HG02973 (cell line): ENCODE data around the gene TBC1D22A.

Source experiments
- ATAC-seq: cut with Tn5 transposase; IDR thresholded peaks from one replicate; pipeline ENCODE4 v1.9.1; 2021; ENCODE audit warnings: moderate library complexity; ENCODE audit not compliant: unreplicated experiment

TBC1D22A gene

DNA sequence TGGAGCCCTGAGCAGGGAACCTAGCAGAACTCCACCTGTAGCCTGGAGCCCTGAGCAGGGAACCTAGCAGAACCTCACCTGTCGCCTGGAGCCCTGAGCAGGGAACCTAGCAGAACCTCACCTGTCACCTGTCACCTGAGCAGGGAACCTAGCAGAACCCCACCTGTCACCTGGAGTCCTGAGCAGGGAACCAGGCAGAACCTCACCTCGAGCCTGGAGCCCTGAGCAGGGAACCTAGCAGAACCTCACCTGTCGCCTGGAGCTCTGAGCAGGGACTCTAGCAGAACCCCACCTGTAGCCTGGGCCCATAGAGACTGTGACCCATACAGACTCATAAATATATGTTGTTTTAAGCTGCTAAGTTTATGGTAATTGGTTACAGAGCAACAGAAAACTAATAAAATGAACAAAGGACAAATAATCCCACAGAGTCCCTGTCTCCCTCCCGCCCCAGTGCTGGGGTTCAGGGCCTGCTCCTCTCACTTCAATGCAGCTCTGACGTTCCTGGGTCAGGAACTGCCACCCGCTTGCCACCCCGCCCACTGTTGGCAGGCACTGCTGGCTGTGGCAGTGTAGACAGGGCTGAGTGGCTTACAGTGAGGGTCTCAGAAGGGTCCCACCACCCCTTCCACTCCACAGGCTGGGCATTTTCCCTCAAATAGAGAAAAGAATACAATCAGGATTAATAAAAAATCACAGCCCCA is 259.1 kb downstream of the TBC1D22A start:
- ATAC-seq, result no peak

GRCh38 chr22:47022075-47022473 is 259.6 kb downstream of the TBC1D22A start:
- ATAC-seq, result no peak

- ATAC-seq, result no peak
Observed at GRCh38 chr22:47022475-47022874, 260.0 kb downstream of the TBC1D22A start.

GRCh38 chr22:47023871-47024270 is 261.4 kb downstream of the TBC1D22A start:
- no peak for ATAC-seq

GRCh38 chr22:47027766-47028165 is 265.3 kb downstream of the TBC1D22A start:
- no peak for ATAC-seq

DNA sequence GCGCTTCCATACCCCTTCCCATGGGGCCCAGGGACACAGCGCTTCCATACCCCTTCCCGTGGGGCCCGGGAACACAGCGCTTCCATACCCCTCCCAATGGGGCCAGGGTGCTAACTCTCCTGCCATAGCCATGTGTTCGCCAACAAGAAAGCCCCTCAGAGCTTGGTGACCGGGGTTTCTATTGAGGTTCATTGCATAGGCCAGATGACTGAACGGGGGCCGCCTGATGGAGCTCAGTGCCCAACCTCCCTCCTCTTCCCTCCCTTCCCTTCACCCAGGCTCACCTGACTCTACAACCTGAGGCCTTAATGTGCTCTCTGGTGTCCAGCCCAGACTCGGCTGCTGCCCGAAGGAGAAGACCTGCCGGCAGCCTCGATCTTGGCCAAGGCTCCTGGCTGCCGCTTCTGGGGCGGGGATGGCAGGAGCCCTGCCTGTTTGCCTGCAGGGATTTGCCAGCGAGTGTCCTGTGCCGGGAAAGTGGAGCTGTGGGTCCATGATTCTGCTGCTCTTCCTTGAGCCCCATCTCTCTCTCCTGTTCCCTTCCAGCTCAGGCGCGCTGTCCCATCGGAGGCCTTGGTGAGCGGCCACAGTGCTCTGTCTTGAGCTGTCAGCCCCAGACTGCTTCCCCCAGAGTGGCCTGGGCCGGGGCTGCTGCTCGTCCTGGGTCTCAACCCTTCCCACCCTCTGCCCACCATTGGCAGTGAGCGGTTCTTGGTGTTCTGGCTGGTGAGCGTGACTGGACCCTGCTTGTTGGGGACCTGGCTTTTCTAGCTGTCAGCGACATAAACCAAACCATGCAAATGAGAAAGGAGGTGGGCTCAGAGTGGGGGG is 267.0 kb downstream of the TBC1D22A start:
- ATAC-seq, result no peak

DNA sequence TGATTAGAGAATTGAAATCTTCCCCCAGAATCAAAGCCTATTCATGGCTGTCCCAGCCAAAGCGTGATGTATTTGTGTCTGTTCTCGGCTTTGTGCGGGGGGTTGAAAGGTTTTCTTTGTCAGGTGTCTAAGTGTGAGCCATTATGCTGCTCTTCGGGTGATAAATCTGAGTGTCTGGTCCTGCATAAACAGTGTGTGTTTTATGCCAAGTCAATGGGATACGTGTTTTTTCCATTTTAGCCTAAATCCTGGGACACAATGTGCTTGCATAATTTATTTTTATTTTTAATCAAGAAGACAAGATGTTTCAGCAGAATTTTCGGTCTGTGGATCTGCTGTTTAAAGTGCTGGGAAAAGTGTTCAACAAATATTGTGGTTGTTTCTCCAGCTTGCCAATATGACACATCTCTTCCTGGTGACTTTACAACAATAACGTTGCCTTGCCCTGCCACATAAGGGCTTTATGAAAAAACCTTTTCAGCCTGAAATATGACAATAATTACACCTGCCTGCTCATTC is 267.8 kb downstream of the TBC1D22A start:
- ATAC-seq, result no peak

DNA sequence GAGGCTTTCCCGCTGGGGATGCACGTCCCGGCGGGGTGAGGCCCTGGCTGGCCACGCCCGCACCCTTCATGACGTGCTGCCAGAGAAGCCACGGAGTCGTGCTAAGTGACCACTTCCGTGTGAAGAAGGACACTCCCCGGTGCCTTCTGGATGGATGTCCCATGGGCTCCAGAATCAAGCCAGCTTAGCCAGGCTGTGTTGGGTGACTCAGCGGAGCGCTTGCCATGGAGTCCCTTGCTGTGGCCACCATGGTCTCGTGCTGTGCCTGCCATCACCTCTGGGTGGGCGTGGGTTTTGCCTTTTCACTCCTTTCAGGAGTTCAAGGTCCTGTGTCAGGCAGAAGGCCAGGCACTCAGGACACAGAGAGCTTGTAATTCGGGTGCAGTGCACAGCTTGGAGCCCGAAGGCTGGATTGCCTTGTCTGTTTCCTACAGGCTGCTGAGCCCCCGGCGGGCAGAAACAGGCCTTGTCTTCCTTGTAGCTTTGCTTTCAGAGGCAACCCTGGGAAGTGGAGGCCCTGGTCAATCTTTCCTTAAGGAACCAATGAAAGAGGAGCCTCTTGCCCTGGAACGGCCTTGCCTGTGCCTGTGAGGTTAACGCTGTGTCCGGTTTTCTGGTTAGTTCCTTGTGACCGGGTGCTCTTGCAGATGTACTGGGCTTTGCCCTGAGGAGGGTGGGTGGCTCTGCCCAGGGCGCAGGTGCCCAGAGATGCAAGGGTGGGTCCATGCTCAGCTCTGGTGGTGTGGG is 268.6 kb downstream of the TBC1D22A start:
- ATAC-seq, result no peak

GRCh38 chr22:47031628-47031915 is 269.1 kb downstream of the TBC1D22A start:
- no peak for ATAC-seq

GRCh38 chr22:47032091-47032943 is 269.9 kb downstream of the TBC1D22A start:
- no peak for ATAC-seq

GRCh38 chr22:47032956-47033647 is 270.7 kb downstream of the TBC1D22A start:
- no peak for ATAC-seq

- ATAC-seq, result no peak
Observed at GRCh38 chr22:47033648-47034000, 271.2 kb downstream of the TBC1D22A start.

DNA sequence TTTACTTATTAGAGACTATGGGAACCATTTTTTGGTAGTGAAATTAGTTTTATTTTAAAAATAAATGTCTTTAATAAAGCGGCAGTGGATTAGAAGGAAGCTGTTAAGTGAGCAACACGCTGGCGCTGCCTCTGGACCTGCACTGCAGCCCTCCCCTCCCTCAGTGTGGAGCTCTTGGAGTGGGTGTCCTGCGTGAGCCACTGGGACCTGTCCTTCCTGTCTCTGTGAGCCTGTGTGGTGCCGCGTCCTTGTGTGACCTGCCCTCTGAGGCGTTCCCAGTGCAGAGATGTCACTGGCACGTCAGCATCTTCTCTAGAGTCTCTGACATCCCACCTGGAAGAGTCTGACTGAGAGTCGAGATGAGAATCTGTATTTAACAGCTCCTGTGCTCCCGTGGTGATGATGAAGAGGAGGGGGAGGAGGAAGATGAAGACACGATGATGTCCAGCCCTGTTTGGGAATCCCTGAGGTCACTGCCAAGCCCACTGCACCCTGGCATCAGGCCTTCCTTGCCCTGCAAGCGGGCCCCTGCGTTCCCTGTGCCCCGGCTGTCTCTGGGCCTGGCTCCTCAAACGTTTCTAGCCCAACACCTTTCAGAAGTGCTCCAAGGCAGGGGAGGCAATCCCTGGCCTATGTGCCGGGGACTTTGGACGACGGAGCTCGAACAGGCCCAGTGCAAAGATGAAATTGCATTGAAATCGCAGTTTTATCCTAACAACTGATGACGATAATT is 271.8 kb downstream of the TBC1D22A start:
- ATAC-seq, result no peak

GRCh38 chr22:47034905-47035419 is 272.5 kb downstream of the TBC1D22A start:
- no peak for ATAC-seq

DNA sequence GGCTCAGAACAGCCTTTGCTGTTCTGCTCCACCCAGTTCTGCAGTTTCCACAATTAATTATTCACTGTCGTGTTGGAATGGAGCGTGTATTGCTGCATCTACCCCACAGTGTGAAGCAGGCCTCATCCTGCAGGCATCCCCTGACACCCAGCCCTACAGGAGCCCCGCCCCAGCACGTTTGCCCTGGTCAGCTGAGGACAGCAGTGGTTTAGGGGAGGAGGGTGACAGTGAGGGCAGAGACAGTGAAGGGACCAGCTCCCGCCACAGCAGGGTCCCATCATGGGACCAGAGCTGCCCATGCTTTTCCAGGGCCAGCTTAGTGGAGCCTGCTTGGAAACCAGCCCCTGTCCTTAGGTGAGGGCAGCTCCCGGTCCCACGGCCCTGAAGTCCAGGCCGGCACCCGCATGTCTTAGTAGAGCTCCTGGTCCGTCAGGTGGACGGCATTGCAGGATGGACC is 273.0 kb downstream of the TBC1D22A start:
- ATAC-seq, result no peak

- no peak for ATAC-seq
Observed at GRCh38 chr22:47036352-47036751, 273.9 kb downstream of the TBC1D22A start.

GRCh38 chr22:47036936-47037485 is 274.6 kb downstream of the TBC1D22A start:
- ATAC-seq, result no peak

- no peak for ATAC-seq
Observed at GRCh38 chr22:47038206-47038835, 275.9 kb downstream of the TBC1D22A start.
